DOHH2 (cell line): ENCODE measurements around the gene CFAP61.

Experiments
- EZH2phosphoT487 ChIP-seq: fragments of 200-600 bp; sonication (generic); IDR thresholded peaks from 2 replicates; pipeline ENCODE4 v1.6.1; 2017; ENCODE audit warnings: borderline replicate concordance, mild to moderate bottlenecking, antibody characterized with exemption, low read length, moderate library complexity, mixed read lengths
- TF ChIP-seq, protein P1 (sequence below): fragments of 200-600 bp; sonication (generic); IDR thresholded peaks from one replicate; pipeline ENCODE4 v1.5.1; 2014; ENCODE audit warnings: antibody characterized with exemption, mild to moderate bottlenecking, low read depth, low read length; ENCODE audit not compliant: poor library complexity, severe bottlenecking

DNA sequence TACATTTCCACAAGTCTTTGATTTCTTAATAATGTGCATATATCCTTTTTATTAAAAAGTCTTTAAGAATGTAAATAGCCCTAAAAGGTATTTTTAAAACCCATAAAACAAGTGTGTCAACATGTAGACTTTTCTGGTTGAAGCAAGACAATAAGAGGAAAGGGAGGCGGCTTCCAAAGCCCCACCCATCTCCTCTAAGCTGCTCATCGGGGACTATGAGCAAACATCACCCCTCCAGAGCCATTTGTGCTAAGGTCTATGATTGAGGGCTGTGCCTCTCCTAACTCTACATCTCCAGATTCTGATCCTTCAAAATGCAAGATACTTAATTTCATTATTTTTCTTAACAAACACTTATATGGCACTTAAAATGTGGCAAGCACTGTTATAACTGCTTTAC, 37.7 kb upstream of the CFAP61 start:
- TF ChIP-seq, protein P1, sequence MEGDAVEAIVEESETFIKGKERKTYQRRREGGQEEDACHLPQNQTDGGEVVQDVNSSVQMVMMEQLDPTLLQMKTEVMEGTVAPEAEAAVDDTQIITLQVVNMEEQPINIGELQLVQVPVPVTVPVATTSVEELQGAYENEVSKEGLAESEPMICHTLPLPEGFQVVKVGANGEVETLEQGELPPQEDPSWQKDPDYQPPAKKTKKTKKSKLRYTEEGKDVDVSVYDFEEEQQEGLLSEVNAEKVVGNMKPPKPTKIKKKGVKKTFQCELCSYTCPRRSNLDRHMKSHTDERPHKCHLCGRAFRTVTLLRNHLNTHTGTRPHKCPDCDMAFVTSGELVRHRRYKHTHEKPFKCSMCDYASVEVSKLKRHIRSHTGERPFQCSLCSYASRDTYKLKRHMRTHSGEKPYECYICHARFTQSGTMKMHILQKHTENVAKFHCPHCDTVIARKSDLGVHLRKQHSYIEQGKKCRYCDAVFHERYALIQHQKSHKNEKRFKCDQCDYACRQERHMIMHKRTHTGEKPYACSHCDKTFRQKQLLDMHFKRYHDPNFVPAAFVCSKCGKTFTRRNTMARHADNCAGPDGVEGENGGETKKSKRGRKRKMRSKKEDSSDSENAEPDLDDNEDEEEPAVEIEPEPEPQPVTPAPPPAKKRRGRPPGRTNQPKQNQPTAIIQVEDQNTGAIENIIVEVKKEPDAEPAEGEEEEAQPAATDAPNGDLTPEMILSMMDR = no peak
- no peak for TF ChIP-seq EZH2phosphoT487
